Erythroblast (primary cell): ENCODE results near the gene WFS1.
A peak's percentile ranks its signal among the peaks of the same experiment; 100 is the strongest.

ENCODE experiments used
- DNase-seq, 2 experiments: peaks; one replicate each; lab custom pipeline; 2025; lab: John Stamatoyannopoulos, UW
- GATA1 ChIP-seq: IDR thresholded peaks from 2 replicates; pipeline ENCODE4 v1.6.1; 2011; ENCODE audit warnings: low read depth, mild to moderate bottlenecking, control low read depth, low read length, moderate library complexity
- POLR2A ChIP-seq: IDR thresholded peaks from 2 replicates; pipeline ENCODE4 v1.6.1; 2011; ENCODE audit warnings: mild to moderate bottlenecking, low read length

The WFS1 gene

GRCh38 chr4:6258741-6259140 lies 10.9 kb upstream of the WFS1 start:
- no peak for TF ChIP-seq POLR2A
- no peak for TF ChIP-seq GATA1
- peak in 1 of 2 experiments; percentile 7 for DNase-seq

- TF ChIP-seq POLR2A (no peak), GATA1 (no peak)
- DNase-seq = no peak
These were observed 9.8 kb upstream of the WFS1 start for GRCh38 chr4:6259886-6260285.

GRCh38 chr4:6262176-6262575 lies 7.5 kb upstream of the WFS1 start:
- no peak for DNase-seq
- TF ChIP-seq GATA1 (no peak), POLR2A (no peak)

GRCh38 chr4:6262847-6263487 lies 6.7 kb upstream of the WFS1 start:
- no peak for DNase-seq
- TF ChIP-seq POLR2A (no peak), GATA1 (no peak)

GRCh38 chr4:6263526-6264224 lies 6.0 kb upstream of the WFS1 start:
- no peak for DNase-seq
- TF ChIP-seq GATA1 = no peak
- no peak for TF ChIP-seq POLR2A

- TF ChIP-seq GATA1 (no peak), POLR2A (no peak)
- peak in 1 of 2 experiments; percentile 22 for DNase-seq
These were observed 5.5 kb upstream of the WFS1 start for GRCh38 chr4:6264225-6264540.

- no peak for DNase-seq
- no peak for TF ChIP-seq POLR2A
- TF ChIP-seq GATA1 = no peak
These were observed 4.1 kb upstream of the WFS1 start for GRCh38 chr4:6265546-6265945.

GRCh38 chr4:6267573-6267972 lies 2.1 kb upstream of the WFS1 start:
- TF ChIP-seq POLR2A = no peak
- TF ChIP-seq GATA1 = no peak
- DNase-seq = no peak

- no peak for DNase-seq
- TF ChIP-seq GATA1 (no peak), POLR2A (no peak)
These were observed 717 bp upstream of the WFS1 start for GRCh38 chr4:6268650-6269615.

- no peak for DNase-seq
- TF ChIP-seq GATA1 = no peak
- no peak for TF ChIP-seq POLR2A
These were observed 1.0 kb downstream of the WFS1 start for GRCh38 chr4:6270636-6271121.

- no peak for DNase-seq
- TF ChIP-seq GATA1 (no peak), POLR2A (no peak)
These were observed 1.6 kb downstream of the WFS1 start for GRCh38 chr4:6271206-6271605.

GRCh38 chr4:6271701-6272465 lies 2.2 kb downstream of the WFS1 start:
- no peak for DNase-seq
- TF ChIP-seq POLR2A = no peak
- no peak for TF ChIP-seq GATA1
